Natural killer cell (primary cell): Measurements from ENCODE around the gene ZNF664. TPM values are rescaled to one million over a fixed set of nuclear protein-coding genes. Genes with fewer than 3 reads are reported as not detected.

ENCODE experiments used
- ATAC-seq, 3 donors: fragments of 150-1000 bp in 2 of 3; fragments of 200-7000 bp in 1 of 3; cut with Tn5 transposase; 1 replicate in 1 of 3; 2 replicates in 2 of 3; pipeline ENCODE4 v1.10.0; 2021; ENCODE audit warnings: mild to moderate bottlenecking in 2 of 3, moderate library complexity in 2 of 3
- DNase-seq, 2 donors: peaks; one replicate each; pipeline versions ENCODE4 v3.0.0 to v3.0.0-alpha.2; 2013 to 2021; ENCODE audit warnings: mixed read lengths in 1 of 2
- H3K27ac ChIP-seq: one replicate; pipeline ENCODE4 v1.5.1; 2013; ENCODE audit warnings: mild to moderate bottlenecking, low read length
- H3K27me3 ChIP-seq: one replicate; pipeline ENCODE4 v1.6.1; 2013; ENCODE audit warnings: low read length; ENCODE audit not compliant: control insufficient read depth, insufficient read depth
- H3K36me3 ChIP-seq: one replicate; pipeline ENCODE4 v1.6.1; 2013; ENCODE audit warnings: low read length; ENCODE audit not compliant: control insufficient read depth, insufficient read depth
- H3K4me1 ChIP-seq: one replicate; pipeline ENCODE4 v1.6.1; 2013; ENCODE audit warnings: low read length; ENCODE audit not compliant: control insufficient read depth, insufficient read depth
- H3K4me3 ChIP-seq: one replicate; pipeline ENCODE4 v1.5.1; 2013; ENCODE audit warnings: low read length
- H3K9me3 ChIP-seq: one replicate; pipeline ENCODE4 v1.6.1; 2013; ENCODE audit warnings: low read length; ENCODE audit not compliant: control insufficient read depth, insufficient read depth
- H3K27ac Mint-ChIP-seq, 2 donors: one replicate each; pipeline ENCODE4 v1.8.0; 2022; ENCODE audit warnings: mild to moderate bottlenecking in 2 of 2, mixed read lengths in 2 of 2, moderate library complexity in 1 of 2
- H3K27me3 Mint-ChIP-seq, 2 donors: one replicate each; pipeline ENCODE4 v1.8.0; 2022; ENCODE audit warnings: low read depth in 2 of 2, mixed read lengths in 2 of 2
- H3K36me3 Mint-ChIP-seq: one replicate; pipeline ENCODE4 v1.8.0; 2022; ENCODE audit warnings: mixed read lengths
- H3K4me1 Mint-ChIP-seq, 2 donors: one replicate each; pipeline ENCODE4 v1.8.0; 2022; ENCODE audit warnings: mixed read lengths in 2 of 2
- H3K4me3 Mint-ChIP-seq: one replicate; pipeline ENCODE4 v1.8.0; 2022; ENCODE audit warnings: mild to moderate bottlenecking, moderate library complexity, mixed read lengths
- H3K9me3 Mint-ChIP-seq, 2 donors: one replicate each; pipeline ENCODE4 v1.8.0; 2022; ENCODE audit warnings: mixed read lengths in 2 of 2
- CTCF ChIP-seq: fragments of 200-600 bp; IDR thresholded peaks from one replicate; pipeline ENCODE4 v1.8.0; 2022; ENCODE audit warnings: antibody characterized with exemption
- WGBS: methylation state at CpG from one replicate; pipeline ENCODE4 v1.1.7; 2013; ENCODE audit warnings: missing lambda C conversion rate; ENCODE audit not compliant: insufficient coverage; 5-methylcytosine and 5-hydroxymethylcytosine counted together
- intact Hi-C: fragments of 100-400 bp; cut with micrococcal nuclease; formaldehyde crosslinking; loops from one replicate; pipeline ENCODE4 v1.14.2; 2022
- total RNA-seq, 4 donors: library from RNA; stranded (reverse); fragments of 120-200 nt in 1 of 4; gene quantifications; one replicate each; pipeline versions ENCODE4 v1.2.3 to v1.2.4, GENCODE V29; 2013 to 2022

The ZNF664 gene
- total RNA-seq, 3 donors from 2014 or later (not counting 1 experiment from before 2014, with no cell fraction given) = 36.0 to 47.3 (median 46.9) TPM

GRCh38 chr12:124036657-124037109 is 63.7 kb downstream of the ZNF664 start:
- Mint-ChIP-seq H3K27ac (no peak overlapping the region), H3K36me3 (no peaks in the 10 kb centered on the region), H3K27me3 (peaks cover 14 to 43% of the 10 kb centered on the region in 2 donors), H3K4me1 (peaks cover 5 to 7% of the 10 kb centered on the region in 2 donors), H3K4me3 (no peak overlapping the region), H3K9me3 (no peaks in the 10 kb centered on the region)
- Histone ChIP-seq H3K4me1 (no peaks in the 10 kb centered on the region), H3K9me3 (no peaks in the 10 kb centered on the region), H3K27ac (no peak overlapping the region), H3K4me3 (no peak overlapping the region), H3K36me3 (no peaks in the 10 kb centered on the region), H3K27me3 (no peaks in the 10 kb centered on the region)
- ATAC-seq (peak; percentile 58 to 70 (median 61)), DNase-seq (peak; percentile 26 to 77)
- TF ChIP-seq CTCF = peak; percentile 93
- intact Hi-C loops = loop anchor here (1.0 kb wide), 2 partner anchors 731 to 736 kb away; no protein-coding TSS in a partner anchor
- WGBS = 50% methylated on average over 4 of the region's 6 CpGs

- Histone ChIP-seq H3K36me3 (no peaks in the 10 kb centered on the region), H3K27ac (no peak overlapping the region), H3K4me1 (no peaks in the 10 kb centered on the region), H3K9me3 (no peaks in the 10 kb centered on the region), H3K27me3 (no peaks in the 10 kb centered on the region), H3K4me3 (no peak overlapping the region)
- intact Hi-C loops = no loop called here
- ATAC-seq (no peak), DNase-seq (no peak)
- WGBS = 100% methylated on average over 1 of the region's 1 CpG
- TF ChIP-seq CTCF = no peak
- Mint-ChIP-seq H3K27ac (no peak overlapping the region), H3K36me3 (no peaks in the 10 kb centered on the region), H3K4me1 (peaks cover 5 to 7% of the 10 kb centered on the region in 2 donors), H3K9me3 (no peaks in the 10 kb centered on the region), H3K27me3 (peaks cover 14 to 43% of the 10 kb centered on the region in 2 donors), H3K4me3 (no peak overlapping the region)
Observed at GRCh38 chr12:124037331-124037730, 64.3 kb downstream of the ZNF664 start.

- 23% methylated on average over 3 of the region's 3 CpGs for WGBS
- Mint-ChIP-seq H3K36me3 (no peaks in the 10 kb centered on the region), H3K4me3 (no peak overlapping the region), H3K4me1 (peaks cover 5 to 7% of the 10 kb centered on the region in 2 donors), H3K27ac (no peak overlapping the region), H3K27me3 (peaks cover 14 to 31% of the 10 kb centered on the region in 2 donors), H3K9me3 (no peaks in the 10 kb centered on the region)
- intact Hi-C loops = no loop called here
- no peak for DNase-seq
- H3K4me1 ChIP-seq = no peaks in the 10 kb centered on the region
- no peak for ATAC-seq
- TF ChIP-seq CTCF = no peak
- H3K36me3 ChIP-seq = no peaks in the 10 kb centered on the region
- H3K27ac ChIP-seq = no peak overlapping the region
- H3K9me3 ChIP-seq = no peaks in the 10 kb centered on the region
- H3K4me3 ChIP-seq = no peak overlapping the region
- H3K27me3 ChIP-seq = no peaks in the 10 kb centered on the region
Observed at GRCh38 chr12:124039276-124039675, 66.3 kb downstream of the ZNF664 start.

GRCh38 chr12:124040291-124040690 is 67.3 kb downstream of the ZNF664 start:
- Histone ChIP-seq H3K27me3 (no peaks in the 10 kb centered on the region), H3K36me3 (no peaks in the 10 kb centered on the region), H3K4me3 (no peak overlapping the region), H3K27ac (no peak overlapping the region), H3K9me3 (no peaks in the 10 kb centered on the region), H3K4me1 (no peaks in the 10 kb centered on the region)
- Mint-ChIP-seq H3K9me3 (no peaks in the 10 kb centered on the region), H3K27ac (no peak overlapping the region), H3K4me1 (peaks cover 5 to 7% of the 10 kb centered on the region in 2 donors), H3K27me3 (peaks cover 14 to 27% of the 10 kb centered on the region in 2 donors), H3K4me3 (no peak overlapping the region), H3K36me3 (no peaks in the 10 kb centered on the region)
- TF ChIP-seq CTCF = no peak
- ATAC-seq (peak in 2 of 3 donors; percentile 45), DNase-seq (no peak)
- intact Hi-C loops = no loop called here
- 43% methylated on average over 9 of the region's 10 CpGs for WGBS
